ENCODE data around the gene RAB31. TPM values are rescaled to one million over a fixed set of nuclear protein-coding genes. Genes with fewer than 3 reads are reported as not detected.
A peak's percentile ranks its signal among the peaks of the same experiment; 100 is the strongest.

Gene RAB31
- total and polyA plus RNA-seq, 4 experiments from 2014 or later: 0.07 to 1.8 (median 1.4) TPM

GRCh38 chr18:9902832-9903231, 194.7 kb downstream of the RAB31 start:
- Histone ChIP-seq H3K27me3 (ENCODE audit: insufficient read depth, low read length) (no peaks in the 10 kb centered on the region), H3K36me3 (ENCODE audit: insufficient read depth, low read length) (no peaks in the 10 kb centered on the region), H3K27ac (ENCODE audit: low read depth, low read length) (no peak overlapping the region), H3K9me3 (ENCODE audit: control insufficient read depth in 1 of 2, low read length in 2 of 2) (no peaks in the 10 kb centered on the region), H3K4me3 (ENCODE audit: low read length in 2 of 2) (no peak overlapping the region), H3K4me1 (ENCODE audit: insufficient read depth, low read length) (no peaks in the 10 kb centered on the region)
- Mint-ChIP-seq H3K36me3 (no peaks in the 10 kb centered on the region), H3K4me1 (peaks cover 0 to 2% (median 0%) of the 10 kb centered on the region in 4 donors), H3K9me3 (no peaks in the 10 kb centered on the region), H3K4me3 (no peak overlapping the region), H3K27ac (no peak overlapping the region), H3K27me3 (peaks cover 16 to 25% of the 10 kb centered on the region in 2 donors)
- intact Hi-C loops (cut with micrococcal nuclease): no loop called here
- ChIA-PET POLR2A (ENCODE audit: partially characterized antibody) (no interaction called here), CTCF (ENCODE audit: partially characterized antibody) (no interaction called here)
- no peak for DNase-seq

- H3K27me3 ChIP-seq (ENCODE audit: insufficient read depth, low read length): no peaks in the 10 kb centered on the region
- H3K4me1 ChIP-seq (ENCODE audit: insufficient read depth, low read length): no peaks in the 10 kb centered on the region
- no peaks in the 10 kb centered on the region for H3K9me3 ChIP-seq (ENCODE audit: control insufficient read depth in 1 of 2, low read length in 2 of 2)
- no peak for DNase-seq
- Mint-ChIP-seq H3K27ac (no peak overlapping the region), H3K4me1 (no peaks in the 10 kb centered on the region), H3K4me3 (no peak overlapping the region), H3K9me3 (no peaks in the 10 kb centered on the region), H3K27me3 (peaks cover 21 to 33% of the 10 kb centered on the region in 2 donors), H3K36me3 (no peaks in the 10 kb centered on the region)
- H3K4me3 ChIP-seq (ENCODE audit: low read length in 2 of 2): no peak overlapping the region
- CTCF ChIA-PET (ENCODE audit: partially characterized antibody): no interaction called here
- POLR2A ChIA-PET (ENCODE audit: partially characterized antibody): interaction anchor here (1.1 kb wide), 1 partner anchor 9 kb away, joined by 3 read pairs; no protein-coding TSS in a partner anchor
- intact Hi-C loops (cut with micrococcal nuclease): no loop called here
- no peaks in the 10 kb centered on the region for H3K36me3 ChIP-seq (ENCODE audit: insufficient read depth, low read length)
- no peak overlapping the region for H3K27ac ChIP-seq (ENCODE audit: low read depth, low read length)
Measured at GRCh38 chr18:9905401-9905922, 197.4 kb downstream of the RAB31 start.

- H3K9me3 Mint-ChIP-seq: no peaks in the 10 kb centered on the region
- ChIA-PET CTCF (ENCODE audit: partially characterized antibody) (no interaction called here), POLR2A (ENCODE audit: partially characterized antibody) (interaction anchor here (1.1 kb wide), 1 partner anchor 8 kb away, joined by 3 read pairs; no protein-coding TSS in a partner anchor)
- intact Hi-C loops (cut with micrococcal nuclease): no loop called here
- H3K27me3 Mint-ChIP-seq: peaks cover 21 to 33% of the 10 kb centered on the region in 2 donors
- no peaks in the 10 kb centered on the region for H3K36me3 Mint-ChIP-seq
- Histone ChIP-seq H3K9me3 (ENCODE audit: control insufficient read depth in 1 of 2, low read length in 2 of 2) (no peaks in the 10 kb centered on the region), H3K4me3 (ENCODE audit: low read length in 2 of 2) (no peak overlapping the region), H3K27me3 (ENCODE audit: insufficient read depth, low read length) (no peaks in the 10 kb centered on the region), H3K4me1 (ENCODE audit: insufficient read depth, low read length) (no peaks in the 10 kb centered on the region), H3K36me3 (ENCODE audit: insufficient read depth, low read length) (no peaks in the 10 kb centered on the region), H3K27ac (ENCODE audit: low read depth, low read length) (no peak overlapping the region)
- H3K4me1 Mint-ChIP-seq: no peaks in the 10 kb centered on the region
- no peak for DNase-seq
- no peak overlapping the region for H3K27ac Mint-ChIP-seq
- no peak overlapping the region for H3K4me3 Mint-ChIP-seq
Measured at GRCh38 chr18:9906481-9906880, 198.4 kb downstream of the RAB31 start.

- Mint-ChIP-seq H3K36me3 (no peaks in the 10 kb centered on the region), H3K27me3 (peaks cover 21 to 31% of the 10 kb centered on the region in 2 donors), H3K4me3 (no peak overlapping the region), H3K27ac (no peak overlapping the region), H3K9me3 (no peaks in the 10 kb centered on the region), H3K4me1 (peaks cover 0 to 4% (median under 1%) of the 10 kb centered on the region in 4 donors)
- ChIA-PET POLR2A (ENCODE audit: partially characterized antibody) (no interaction called here), CTCF (ENCODE audit: partially characterized antibody) (no interaction called here)
- no peaks in the 10 kb centered on the region for H3K27me3 ChIP-seq (ENCODE audit: insufficient read depth, low read length)
- no peaks in the 10 kb centered on the region for H3K36me3 ChIP-seq (ENCODE audit: insufficient read depth, low read length)
- intact Hi-C loops (cut with micrococcal nuclease): no loop called here
- no peaks in the 10 kb centered on the region for H3K9me3 ChIP-seq (ENCODE audit: control insufficient read depth in 1 of 2, low read length in 2 of 2)
- H3K27ac ChIP-seq (ENCODE audit: low read depth, low read length): no peak overlapping the region
- DNase-seq: no peak
- no peak overlapping the region for H3K4me3 ChIP-seq (ENCODE audit: low read length in 2 of 2)
- H3K4me1 ChIP-seq (ENCODE audit: insufficient read depth, low read length): peaks cover 1% of the 10 kb centered on the region
Measured at GRCh38 chr18:9907867-9908266, 199.8 kb downstream of the RAB31 start.

- ChIA-PET POLR2A (ENCODE audit: partially characterized antibody) (no interaction called here), CTCF (ENCODE audit: partially characterized antibody) (no interaction called here)
- Mint-ChIP-seq H3K9me3 (no peaks in the 10 kb centered on the region), H3K36me3 (peaks cover 0 to 6% of the 10 kb centered on the region in 2 donors), H3K4me1 (peaks cover 5 to 14% (median 8%) of the 10 kb centered on the region in 4 donors), H3K27me3 (peaks cover 15 to 19% of the 10 kb centered on the region in 2 donors), H3K4me3 (no peak overlapping the region), H3K27ac (no peak overlapping the region)
- intact Hi-C loops (cut with micrococcal nuclease): loop anchor here (5.0 kb wide), 1 partner anchor 1942 kb away; the partner anchor contains the start of gene CHMP1B
- DNase-seq: no peak
- Histone ChIP-seq H3K4me3 (ENCODE audit: low read length in 2 of 2) (no peak overlapping the region), H3K36me3 (ENCODE audit: insufficient read depth, low read length) (no peaks in the 10 kb centered on the region), H3K9me3 (ENCODE audit: control insufficient read depth in 1 of 2, low read length in 2 of 2) (no peaks in the 10 kb centered on the region), H3K4me1 (ENCODE audit: insufficient read depth, low read length) (peaks cover 5% of the 10 kb centered on the region), H3K27ac (ENCODE audit: low read depth, low read length) (no peak overlapping the region), H3K27me3 (ENCODE audit: insufficient read depth, low read length) (no peaks in the 10 kb centered on the region)
Measured at GRCh38 chr18:9910071-9910470, 202.0 kb downstream of the RAB31 start.

GRCh38 chr18:9910661-9911060, 202.6 kb downstream of the RAB31 start:
- Mint-ChIP-seq H3K4me1 (peaks cover 11 to 20% (median 14%) of the 10 kb centered on the region in 4 donors), H3K27me3 (peaks cover 14 to 15% of the 10 kb centered on the region in 2 donors), H3K36me3 (peaks cover 0 to 9% of the 10 kb centered on the region in 2 donors), H3K4me3 (peak overlapping the region in 1 of 8 donors; percentile 4), H3K9me3 (no peaks in the 10 kb centered on the region), H3K27ac (no peak overlapping the region)
- intact Hi-C loops (cut with micrococcal nuclease): loop anchor here (5.0 kb wide), 1 partner anchor 1942 kb away; the partner anchor contains the start of gene CHMP1B
- DNase-seq: no peak
- peaks cover 11% of the 10 kb centered on the region for H3K4me1 ChIP-seq (ENCODE audit: insufficient read depth, low read length)
- H3K36me3 ChIP-seq (ENCODE audit: insufficient read depth, low read length): no peaks in the 10 kb centered on the region
- CTCF ChIA-PET (ENCODE audit: partially characterized antibody): no interaction called here
- no peak overlapping the region for H3K4me3 ChIP-seq (ENCODE audit: low read length in 2 of 2)
- POLR2A ChIA-PET (ENCODE audit: partially characterized antibody): no interaction called here
- H3K27me3 ChIP-seq (ENCODE audit: insufficient read depth, low read length): no peaks in the 10 kb centered on the region
- H3K27ac ChIP-seq (ENCODE audit: low read depth, low read length): no peak overlapping the region
- no peaks in the 10 kb centered on the region for H3K9me3 ChIP-seq (ENCODE audit: control insufficient read depth in 1 of 2, low read length in 2 of 2)

- H3K4me3 Mint-ChIP-seq: no peak overlapping the region
- no peaks in the 10 kb centered on the region for H3K9me3 ChIP-seq (ENCODE audit: control insufficient read depth in 1 of 2, low read length in 2 of 2)
- peaks cover 0 to 9% of the 10 kb centered on the region in 2 donors for H3K36me3 Mint-ChIP-seq
- H3K4me1 Mint-ChIP-seq: peaks cover 17 to 26% (median 19%) of the 10 kb centered on the region in 4 donors
- H3K9me3 Mint-ChIP-seq: peaks cover 0 to 2% (median 0%) of the 10 kb centered on the region in 8 donors
- H3K27ac ChIP-seq (ENCODE audit: low read depth, low read length): no peak overlapping the region
- H3K36me3 ChIP-seq (ENCODE audit: insufficient read depth, low read length): no peaks in the 10 kb centered on the region
- peaks cover 9 to 11% of the 10 kb centered on the region in 2 donors for H3K27me3 Mint-ChIP-seq
- no peak for DNase-seq
- no peaks in the 10 kb centered on the region for H3K27me3 ChIP-seq (ENCODE audit: insufficient read depth, low read length)
- CTCF ChIA-PET (ENCODE audit: partially characterized antibody): no interaction called here
- H3K4me1 ChIP-seq (ENCODE audit: insufficient read depth, low read length): peaks cover 17% of the 10 kb centered on the region
- no peak overlapping the region for H3K27ac Mint-ChIP-seq
- H3K4me3 ChIP-seq (ENCODE audit: low read length in 2 of 2): no peak overlapping the region
- POLR2A ChIA-PET (ENCODE audit: partially characterized antibody): no interaction called here
- intact Hi-C loops (cut with micrococcal nuclease): loop anchor here (5.0 kb wide), 1 partner anchor 1941 kb away; the partner anchor contains the start of gene CHMP1B
Measured at GRCh38 chr18:9911226-9911625, 203.1 kb downstream of the RAB31 start.

Data from CD4-positive, alpha-beta memory T cell (primary cell).